Endothelial cell (in vitro differentiated cells): ENCODE results near the gene MPP2. TPM values are rescaled to one million over a fixed set of nuclear protein-coding genes. Genes with fewer than 3 reads are reported as not detected.

Source experiments
- DNase-seq: peaks from one replicate; pipeline ENCODE4 v3.0.0; 2021; ENCODE audit warnings: low spot score
- H3K27ac Mint-ChIP-seq: one replicate; pipeline ENCODE4 v1.8.0; 2021; ENCODE audit warnings: mixed read lengths, inconsistent platforms; ENCODE audit not compliant: unreplicated experiment
- H3K27me3 Mint-ChIP-seq: one replicate; pipeline ENCODE4 v1.8.0; 2021; ENCODE audit warnings: mild to moderate bottlenecking, moderate library complexity, mixed read lengths, inconsistent platforms; ENCODE audit not compliant: unreplicated experiment
- H3K36me3 Mint-ChIP-seq: one replicate; pipeline ENCODE4 v1.8.0; 2021; ENCODE audit warnings: mild to moderate bottlenecking, low read depth, mixed read lengths, inconsistent platforms; ENCODE audit not compliant: unreplicated experiment
- H3K4me1 Mint-ChIP-seq: one replicate; pipeline ENCODE4 v1.8.0; 2021; ENCODE audit warnings: mild to moderate bottlenecking, mixed read lengths, inconsistent platforms; ENCODE audit not compliant: unreplicated experiment
- H3K4me3 Mint-ChIP-seq: one replicate; pipeline ENCODE4 v1.8.0; 2021; ENCODE audit warnings: mild to moderate bottlenecking, mixed read lengths, inconsistent platforms; ENCODE audit not compliant: unreplicated experiment
- H3K9me3 Mint-ChIP-seq: one replicate; pipeline ENCODE4 v1.8.0; 2021; ENCODE audit warnings: mixed read lengths, inconsistent platforms; ENCODE audit not compliant: unreplicated experiment
- total RNA-seq: library from RNA; stranded (reverse); fragmentation: NEBNext Ultra II Directional; extraction: Animal tissue kit (Norgen Biotek cat#: 25700); gene quantifications from one replicate; pipeline ENCODE4 v1.2.1, GENCODE V29; 2021; ENCODE audit not compliant: unreplicated experiment
- TF ChIP-seq, protein P1 (sequence below): fragments of 200-600 bp; sonication (generic); IDR thresholded peaks from one replicate; pipeline ENCODE4 v1.5.0; 2021; ENCODE audit warnings: antibody characterized with exemption; ENCODE audit not compliant: unreplicated experiment

MPP2 gene
- total RNA-seq, 1 donor from 2014 or later = 8.4 TPM

- TF ChIP-seq, protein P1, sequence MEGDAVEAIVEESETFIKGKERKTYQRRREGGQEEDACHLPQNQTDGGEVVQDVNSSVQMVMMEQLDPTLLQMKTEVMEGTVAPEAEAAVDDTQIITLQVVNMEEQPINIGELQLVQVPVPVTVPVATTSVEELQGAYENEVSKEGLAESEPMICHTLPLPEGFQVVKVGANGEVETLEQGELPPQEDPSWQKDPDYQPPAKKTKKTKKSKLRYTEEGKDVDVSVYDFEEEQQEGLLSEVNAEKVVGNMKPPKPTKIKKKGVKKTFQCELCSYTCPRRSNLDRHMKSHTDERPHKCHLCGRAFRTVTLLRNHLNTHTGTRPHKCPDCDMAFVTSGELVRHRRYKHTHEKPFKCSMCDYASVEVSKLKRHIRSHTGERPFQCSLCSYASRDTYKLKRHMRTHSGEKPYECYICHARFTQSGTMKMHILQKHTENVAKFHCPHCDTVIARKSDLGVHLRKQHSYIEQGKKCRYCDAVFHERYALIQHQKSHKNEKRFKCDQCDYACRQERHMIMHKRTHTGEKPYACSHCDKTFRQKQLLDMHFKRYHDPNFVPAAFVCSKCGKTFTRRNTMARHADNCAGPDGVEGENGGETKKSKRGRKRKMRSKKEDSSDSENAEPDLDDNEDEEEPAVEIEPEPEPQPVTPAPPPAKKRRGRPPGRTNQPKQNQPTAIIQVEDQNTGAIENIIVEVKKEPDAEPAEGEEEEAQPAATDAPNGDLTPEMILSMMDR = no peak
- no peaks in the 10 kb centered on the region for H3K36me3 Mint-ChIP-seq
- H3K4me3 Mint-ChIP-seq = no peak overlapping the region
- no peak for DNase-seq
- H3K27ac Mint-ChIP-seq = no peak overlapping the region
- peaks cover 5% of the 10 kb centered on the region for H3K27me3 Mint-ChIP-seq
- peaks cover 29% of the 10 kb centered on the region for H3K4me1 Mint-ChIP-seq
- H3K9me3 Mint-ChIP-seq = no peaks in the 10 kb centered on the region
These were observed 52.8 kb downstream of the MPP2 start for GRCh38 chr17:43854498-43854897.

GRCh38 chr17:43853546-43853945 is 53.8 kb downstream of the MPP2 start:
- Mint-ChIP-seq H3K27me3 (peaks cover 5% of the 10 kb centered on the region), H3K4me3 (no peak overlapping the region), H3K4me1 (peaks cover 19% of the 10 kb centered on the region), H3K36me3 (no peaks in the 10 kb centered on the region), H3K9me3 (no peaks in the 10 kb centered on the region), H3K27ac (no peak overlapping the region)
- DNase-seq = no peak
- TF ChIP-seq, protein P1 = no peak

GRCh38 chr17:43852571-43852970 is 54.8 kb downstream of the MPP2 start:
- Mint-ChIP-seq H3K4me1 (peaks cover 11% of the 10 kb centered on the region), H3K4me3 (no peak overlapping the region), H3K27ac (no peak overlapping the region), H3K36me3 (no peaks in the 10 kb centered on the region), H3K27me3 (peaks cover 5% of the 10 kb centered on the region), H3K9me3 (no peaks in the 10 kb centered on the region)
- DNase-seq = no peak
- TF ChIP-seq, protein P1 = no peak

DNA sequence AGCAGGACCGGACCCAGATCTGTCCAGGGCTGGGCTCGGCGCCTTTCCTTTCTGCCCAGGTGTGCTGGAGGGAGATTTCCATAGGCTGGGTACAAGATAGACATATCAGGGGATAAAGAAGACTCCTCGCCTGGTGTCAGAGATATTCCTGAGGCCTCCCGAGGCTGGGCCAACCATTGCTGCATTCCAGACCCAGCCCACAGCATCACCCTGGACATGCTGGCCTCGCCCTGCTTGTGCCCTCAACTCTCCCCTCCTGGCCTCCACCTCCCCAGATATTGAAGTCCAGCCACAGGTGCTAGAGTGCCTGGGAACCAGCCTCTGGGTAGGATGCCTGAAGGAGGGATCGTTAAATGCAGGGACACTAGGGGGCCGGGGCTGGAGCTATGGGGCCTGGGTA is 58.2 kb downstream of the MPP2 start:
- H3K4me1 Mint-ChIP-seq = peaks cover 6% of the 10 kb centered on the region
- H3K36me3 Mint-ChIP-seq = no peaks in the 10 kb centered on the region
- H3K4me3 Mint-ChIP-seq = no peak overlapping the region
- H3K27me3 Mint-ChIP-seq = peaks cover 6% of the 10 kb centered on the region
- TF ChIP-seq, protein P1 = no peak
- no peaks in the 10 kb centered on the region for H3K9me3 Mint-ChIP-seq
- no peak overlapping the region for H3K27ac Mint-ChIP-seq
- no peak for DNase-seq

DNA sequence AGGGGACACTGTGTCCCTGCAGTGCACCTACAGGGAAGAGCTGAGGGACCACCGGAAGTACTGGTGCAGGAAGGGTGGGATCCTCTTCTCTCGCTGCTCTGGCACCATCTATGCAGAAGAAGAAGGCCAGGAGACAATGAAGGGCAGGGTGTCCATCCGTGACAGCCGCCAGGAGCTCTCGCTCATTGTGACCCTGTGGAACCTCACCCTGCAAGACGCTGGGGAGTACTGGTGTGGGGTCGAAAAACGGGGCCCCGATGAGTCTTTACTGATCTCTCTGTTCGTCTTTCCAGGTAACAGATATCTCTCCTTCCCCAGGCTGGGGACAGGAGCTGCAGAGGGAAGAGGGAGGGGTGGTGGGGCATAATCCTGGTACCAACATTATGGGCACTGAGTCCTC is 58.7 kb downstream of the MPP2 start:
- H3K36me3 Mint-ChIP-seq = no peaks in the 10 kb centered on the region
- H3K4me3 Mint-ChIP-seq = no peak overlapping the region
- no peaks in the 10 kb centered on the region for H3K9me3 Mint-ChIP-seq
- DNase-seq = no peak
- no peak overlapping the region for H3K27ac Mint-ChIP-seq
- H3K4me1 Mint-ChIP-seq = peaks cover 6% of the 10 kb centered on the region
- TF ChIP-seq, protein P1 = no peak
- H3K27me3 Mint-ChIP-seq = peaks cover 6% of the 10 kb centered on the region
